ENCODE data around the gene HPSE2. TPM values are rescaled to one million over a fixed set of nuclear protein-coding genes. Genes with fewer than 3 reads are reported as not detected.

Gene HPSE2
- total RNA-seq, 2 experiments from 2014 or later = not detected

GRCh38 chr10:98433371-98433770 lies 802.3 kb downstream of the HPSE2 start:
- CTCF ChIA-PET = no interaction called here

GRCh38 chr10:98432330-98432729 lies 803.3 kb downstream of the HPSE2 start:
- H3K36me3 ChIP-seq (ENCODE audit: insufficient read depth, low read length) = peaks cover 79% of the 10 kb centered on the region
- POLR2A ChIA-PET = no interaction called here
- no peak for ATAC-seq (ENCODE audit: poor library complexity)

More at GRCh38 chr10:98433371-98433770, 802.3 kb downstream of the HPSE2 start:
- ATAC-seq (ENCODE audit: poor library complexity) (no peak), DNase-seq (no peak)
- Histone ChIP-seq H3K9me3 (ENCODE audit: control insufficient read depth in 1 of 2, insufficient read depth in 1 of 2, low read length in 2 of 2) (peaks cover 0 to 14% of the 10 kb centered on the region in 2 experiments), H3K4me3 (ENCODE audit: low read length) (no peak overlapping the region), H3K4me1 (ENCODE audit: insufficient read depth, low read length) (no peaks in the 10 kb centered on the region), H3K27me3 (ENCODE audit: control insufficient read depth in 1 of 2, insufficient read depth in 2 of 2, low read length in 2 of 2) (no peaks in the 10 kb centered on the region), H3K36me3 (ENCODE audit: insufficient read depth, low read length) (peaks cover 70% of the 10 kb centered on the region), H3K27ac (ENCODE audit: low read depth in 1 of 2, low read length in 2 of 2) (no peak overlapping the region)
- intact Hi-C loops (cut with DNase I, micrococcal nuclease) = no loop called here
- Mint-ChIP-seq H3K36me3 (ENCODE audit: low read depth) (peaks cover 83% of the 10 kb centered on the region), H3K4me3 (no peak overlapping the region), H3K4me1 (ENCODE audit: low read depth) (no peaks in the 10 kb centered on the region), H3K9me3 (peaks cover 5% of the 10 kb centered on the region), H3K27me3 (no peaks in the 10 kb centered on the region), H3K27ac (no peak overlapping the region)
- TF ChIP-seq CTCF (IDR thresholded peaks at IDR 0.05) = no peak
- POLR2A ChIA-PET = no interaction called here

GRCh38 chr10:98431016-98431415 lies 804.6 kb downstream of the HPSE2 start:
- H3K4me1 Mint-ChIP-seq (ENCODE audit: low read depth) = no peaks in the 10 kb centered on the region
- Histone ChIP-seq H3K4me3 (ENCODE audit: low read length) (no peak overlapping the region), H3K9me3 (ENCODE audit: control insufficient read depth in 1 of 2, insufficient read depth in 1 of 2, low read length in 2 of 2) (peaks cover 0 to 14% of the 10 kb centered on the region in 2 experiments), H3K27me3 (ENCODE audit: control insufficient read depth in 1 of 2, insufficient read depth in 2 of 2, low read length in 2 of 2) (no peaks in the 10 kb centered on the region), H3K4me1 (ENCODE audit: insufficient read depth, low read length) (peaks cover under 1% of the 10 kb centered on the region), H3K27ac (ENCODE audit: low read depth in 1 of 2, low read length in 2 of 2) (no peak overlapping the region), H3K36me3 (ENCODE audit: insufficient read depth, low read length) (peaks cover 87% of the 10 kb centered on the region)
- CTCF ChIA-PET = no interaction called here
- no peak for DNase-seq
- peaks cover 72% of the 10 kb centered on the region for H3K36me3 Mint-ChIP-seq (ENCODE audit: low read depth)
- no peak for ATAC-seq (ENCODE audit: poor library complexity)
- peaks cover 5% of the 10 kb centered on the region for H3K9me3 Mint-ChIP-seq
- no peak overlapping the region for H3K27ac Mint-ChIP-seq
- intact Hi-C loops (cut with DNase I, micrococcal nuclease) = no loop called here
- no peaks in the 10 kb centered on the region for H3K27me3 Mint-ChIP-seq
- H3K4me3 Mint-ChIP-seq = no peak overlapping the region
- no peak for TF ChIP-seq CTCF (IDR thresholded peaks at IDR 0.05)
- POLR2A ChIA-PET = no interaction called here

More at GRCh38 chr10:98432330-98432729, 803.3 kb downstream of the HPSE2 start:
- H3K27me3 Mint-ChIP-seq = no peaks in the 10 kb centered on the region
- CTCF ChIA-PET = interaction anchor here (0.6 kb wide), 1 partner anchor 26 kb away, joined by 4 read pairs; no protein-coding TSS in a partner anchor
- H3K9me3 ChIP-seq (ENCODE audit: control insufficient read depth in 1 of 2, insufficient read depth in 1 of 2, low read length in 2 of 2) = peaks cover 0 to 14% of the 10 kb centered on the region in 2 experiments
- intact Hi-C loops (cut with DNase I, micrococcal nuclease) = no loop called here
- H3K4me3 Mint-ChIP-seq = no peak overlapping the region
- H3K27ac Mint-ChIP-seq = no peak overlapping the region
- no peak overlapping the region for H3K27ac ChIP-seq (ENCODE audit: low read depth in 1 of 2, low read length in 2 of 2)
- TF ChIP-seq CTCF (IDR thresholded peaks at IDR 0.05) = no peak
- no peak for DNase-seq
- no peaks in the 10 kb centered on the region for H3K27me3 ChIP-seq (ENCODE audit: control insufficient read depth in 1 of 2, insufficient read depth in 2 of 2, low read length in 2 of 2)
- no peak overlapping the region for H3K4me3 ChIP-seq (ENCODE audit: low read length)
- peaks cover 5% of the 10 kb centered on the region for H3K9me3 Mint-ChIP-seq
- H3K4me1 ChIP-seq (ENCODE audit: insufficient read depth, low read length) = no peaks in the 10 kb centered on the region
- H3K36me3 Mint-ChIP-seq (ENCODE audit: low read depth) = peaks cover 83% of the 10 kb centered on the region
- H3K4me1 Mint-ChIP-seq (ENCODE audit: low read depth) = no peaks in the 10 kb centered on the region

Data from CD4-positive, alpha-beta T cell (primary cell).